ENCODE measurements around the gene DRD2.

Gene DRD2

GRCh38 chr11:113405724-113406478 lies 69.3 kb downstream of the DRD2 start:
- no peak for DNase-seq (ENCODE audit: extremely low read depth in 1 of 2, low read depth in 1 of 2)

GRCh38 chr11:113404859-113405430 lies 70.3 kb downstream of the DRD2 start:
- DNase-seq (ENCODE audit: extremely low read depth in 1 of 2, low read depth in 1 of 2) = no peak

- DNase-seq (ENCODE audit: extremely low read depth in 1 of 2, low read depth in 1 of 2) = no peak
Measured at GRCh38 chr11:113401718-113402117, 73.5 kb downstream of the DRD2 start.

- no peak for DNase-seq (ENCODE audit: extremely low read depth in 1 of 2, low read depth in 1 of 2)
Measured at GRCh38 chr11:113400631-113401230, 74.5 kb downstream of the DRD2 start.

GRCh38 chr11:113398669-113399430 lies 76.3 kb downstream of the DRD2 start:
- DNase-seq (ENCODE audit: extremely low read depth in 1 of 2, low read depth in 1 of 2) = no peak

GRCh38 chr11:113397821-113398220 lies 77.4 kb downstream of the DRD2 start:
- no peak for DNase-seq (ENCODE audit: extremely low read depth in 1 of 2, low read depth in 1 of 2)

- no peak for DNase-seq (ENCODE audit: extremely low read depth in 1 of 2, low read depth in 1 of 2)
Measured at GRCh38 chr11:113397212-113397611, 78.0 kb downstream of the DRD2 start.

- DNase-seq (ENCODE audit: extremely low read depth in 1 of 2, low read depth in 1 of 2) = no peak
Measured at GRCh38 chr11:113396690-113397089, 78.5 kb downstream of the DRD2 start.

GRCh38 chr11:113395782-113396336 lies 79.3 kb downstream of the DRD2 start:
- DNase-seq (ENCODE audit: extremely low read depth in 1 of 2, low read depth in 1 of 2) = no peak

- no peak for DNase-seq (ENCODE audit: extremely low read depth in 1 of 2, low read depth in 1 of 2)
Measured at GRCh38 chr11:113394919-113395318, 80.3 kb downstream of the DRD2 start.

GRCh38 chr11:113393501-113393985 lies 81.7 kb downstream of the DRD2 start:
- DNase-seq (ENCODE audit: extremely low read depth in 1 of 2, low read depth in 1 of 2) = no peak

- DNase-seq (ENCODE audit: extremely low read depth in 1 of 2, low read depth in 1 of 2) = no peak
Measured at GRCh38 chr11:113392236-113392921, 82.8 kb downstream of the DRD2 start.

GRCh38 chr11:113389272-113389671 lies 85.9 kb downstream of the DRD2 start:
- DNase-seq (ENCODE audit: extremely low read depth in 1 of 2, low read depth in 1 of 2) = no peak

- no peak for DNase-seq (ENCODE audit: extremely low read depth in 1 of 2, low read depth in 1 of 2)
Measured at GRCh38 chr11:113387605-113388211, 87.5 kb downstream of the DRD2 start, which contains the start of gene ANKK1. Gene ANKK1 (plus strand): TSS chr11:113387779. CDS start chr11:113387885, 106 bp downstream.

GRCh38 chr11:113386866-113387265 lies 88.3 kb downstream of the DRD2 start:
- DNase-seq (ENCODE audit: extremely low read depth in 1 of 2, low read depth in 1 of 2) = no peak

- no peak for DNase-seq (ENCODE audit: extremely low read depth in 1 of 2, low read depth in 1 of 2)
Measured at GRCh38 chr11:113385749-113386148, 89.4 kb downstream of the DRD2 start.

GRCh38 chr11:113384551-113384950 lies 90.6 kb downstream of the DRD2 start:
- no peak for DNase-seq (ENCODE audit: extremely low read depth in 1 of 2, low read depth in 1 of 2)

GRCh38 chr11:113382121-113382520 lies 93.1 kb downstream of the DRD2 start:
- no peak for DNase-seq (ENCODE audit: extremely low read depth in 1 of 2, low read depth in 1 of 2)

- no peak for DNase-seq (ENCODE audit: extremely low read depth in 1 of 2, low read depth in 1 of 2)
Measured at GRCh38 chr11:113378692-113379091, 96.5 kb downstream of the DRD2 start.
